Vagina (tissue), 2 donors: ENCODE data around the gene F5. TPM values are rescaled to one million over a fixed set of nuclear protein-coding genes. Genes with fewer than 3 reads are reported as not detected.

Experiments
- DNase-seq, 2 donors: peaks; one replicate each; pipeline ENCODE4 v3.0.0-alpha.2; 2017; ENCODE audit errors: extremely low spot score in 2 of 2
- H3K27ac ChIP-seq: fragments of 200-600 bp; sonication (generic); one replicate; pipeline ENCODE4 v1.5.1; 2019
- H3K27me3 ChIP-seq: fragments of 200-600 bp; sonication (generic); one replicate; pipeline ENCODE4 v1.5.1; 2019
- H3K36me3 ChIP-seq, 2 donors: fragments of 200-600 bp; sonication (generic); one replicate each; pipeline ENCODE4 v1.5.1; 2017 to 2019
- H3K4me1 ChIP-seq: fragments of 200-600 bp; sonication (generic); one replicate; pipeline ENCODE4 v1.5.1; 2019
- H3K4me3 ChIP-seq, 2 donors: fragments of 200-600 bp; sonication (generic); 1 replicate in 1 of 2; 2 replicates in 1 of 2; pipeline ENCODE4 v1.5.1; 2016 to 2019
- H3K9me3 ChIP-seq: fragments of 200-600 bp; sonication (generic); one replicate; pipeline ENCODE4 v1.5.1; 2019
- POLR2A ChIP-seq, 2 donors: fragments of 450-650 bp; IDR thresholded peaks; one replicate each; pipeline ENCODE4 v1.6.1; 2017; ENCODE audit warnings: antibody characterized with exemption in 2 of 2, mild to moderate bottlenecking in 2 of 2, moderate library complexity in 2 of 2
- POLR2AphosphoS5 ChIP-seq, 2 donors: sonication (generic); formaldehyde crosslinking; IDR thresholded peaks; one replicate each; pipeline ENCODE4 v1.9.0; 2017; ENCODE audit warnings: antibody characterized with exemption in 2 of 2, mild to moderate bottlenecking in 2 of 2, low read depth in 1 of 2; ENCODE audit not compliant: insufficient read depth in 1 of 2
- intact Hi-C: fragments of 100-400 bp; cut with DNase I; formaldehyde crosslinking; loops from one replicate; pipeline ENCODE4 v1.15.1; 2023
- total RNA-seq: library from RNA; depleted of rRNA; stranded (reverse); fragments of >200 nt; gene quantifications from one replicate; pipeline ENCODE4 v1.2.3, GENCODE V29; 2016
- TF ChIP-seq, protein P1 (sequence below), 3 experiments: fragments of 450-650 bp in 2 of 3; fragments of 200-600 bp in 1 of 3; sonication (generic) in 1 of 3; IDR thresholded peaks; one replicate each; pipeline ENCODE4 v1.5.1; 2017 to 2019; ENCODE audit warnings: antibody characterized with exemption in 3 of 3, mild to moderate bottlenecking in 2 of 3, moderate library complexity in 2 of 3

Gene F5
- total RNA-seq, 1 donor from 2014 or later = 3.9 TPM

DNA sequence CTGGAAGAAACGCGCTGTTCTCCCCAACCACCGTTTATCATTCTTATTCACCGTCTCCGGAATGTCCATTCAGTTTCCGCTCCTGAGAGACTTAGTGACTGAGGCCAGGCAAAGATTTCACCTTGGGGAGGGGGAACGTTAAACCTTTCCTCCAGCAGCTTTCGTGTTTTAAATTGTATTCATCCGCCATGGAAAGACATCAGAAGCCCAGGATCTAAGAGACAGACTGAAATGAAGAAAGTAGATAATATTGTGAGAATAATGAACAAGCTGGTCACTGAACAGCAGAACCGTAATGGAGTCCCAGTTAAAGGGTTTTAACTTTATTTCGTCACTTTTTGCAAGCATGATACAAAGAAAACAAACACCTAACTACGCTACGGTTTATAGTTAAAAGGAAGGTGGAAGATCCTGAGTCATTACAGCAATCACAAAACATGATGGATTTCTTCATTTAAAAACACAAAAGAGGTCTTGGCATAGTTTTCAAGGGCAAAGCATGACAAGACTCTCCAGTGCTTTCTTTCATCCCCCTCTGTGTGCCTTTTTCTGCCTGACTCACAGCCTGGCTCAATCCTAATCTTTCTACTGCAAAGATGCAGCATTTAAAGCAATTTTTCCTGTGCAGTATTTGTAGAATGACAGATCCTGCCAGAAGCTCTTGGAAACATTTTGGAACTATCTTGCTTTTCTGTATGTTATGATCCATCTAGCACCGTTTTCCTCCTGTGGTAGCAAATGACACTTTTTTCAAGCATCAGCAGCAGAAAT lies 99.8 kb downstream of the F5 start:
- no peak for DNase-seq
- H3K4me1 ChIP-seq = peaks cover 26% of the 10 kb centered on the region
- H3K36me3 ChIP-seq = no peaks in the 10 kb centered on the region
- H3K27ac ChIP-seq = peak overlapping the region; percentile 89
- intact Hi-C loops = no loop called here
- no peaks in the 10 kb centered on the region for H3K9me3 ChIP-seq
- H3K4me3 ChIP-seq = peak overlapping the region; percentile 68 to 89
- H3K27me3 ChIP-seq = no peaks in the 10 kb centered on the region
- TF ChIP-seq POLR2AphosphoS5 (IDR thresholded peaks at IDR 0.05; ENCODE audit: insufficient read depth in 1 of 2, low read depth in 1 of 2) (no peak), POLR2A (IDR thresholded peaks at IDR 0.05) (no peak)
- TF ChIP-seq, protein P1, sequence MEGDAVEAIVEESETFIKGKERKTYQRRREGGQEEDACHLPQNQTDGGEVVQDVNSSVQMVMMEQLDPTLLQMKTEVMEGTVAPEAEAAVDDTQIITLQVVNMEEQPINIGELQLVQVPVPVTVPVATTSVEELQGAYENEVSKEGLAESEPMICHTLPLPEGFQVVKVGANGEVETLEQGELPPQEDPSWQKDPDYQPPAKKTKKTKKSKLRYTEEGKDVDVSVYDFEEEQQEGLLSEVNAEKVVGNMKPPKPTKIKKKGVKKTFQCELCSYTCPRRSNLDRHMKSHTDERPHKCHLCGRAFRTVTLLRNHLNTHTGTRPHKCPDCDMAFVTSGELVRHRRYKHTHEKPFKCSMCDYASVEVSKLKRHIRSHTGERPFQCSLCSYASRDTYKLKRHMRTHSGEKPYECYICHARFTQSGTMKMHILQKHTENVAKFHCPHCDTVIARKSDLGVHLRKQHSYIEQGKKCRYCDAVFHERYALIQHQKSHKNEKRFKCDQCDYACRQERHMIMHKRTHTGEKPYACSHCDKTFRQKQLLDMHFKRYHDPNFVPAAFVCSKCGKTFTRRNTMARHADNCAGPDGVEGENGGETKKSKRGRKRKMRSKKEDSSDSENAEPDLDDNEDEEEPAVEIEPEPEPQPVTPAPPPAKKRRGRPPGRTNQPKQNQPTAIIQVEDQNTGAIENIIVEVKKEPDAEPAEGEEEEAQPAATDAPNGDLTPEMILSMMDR (IDR thresholded peaks at IDR 0.05) = no peak

DNA sequence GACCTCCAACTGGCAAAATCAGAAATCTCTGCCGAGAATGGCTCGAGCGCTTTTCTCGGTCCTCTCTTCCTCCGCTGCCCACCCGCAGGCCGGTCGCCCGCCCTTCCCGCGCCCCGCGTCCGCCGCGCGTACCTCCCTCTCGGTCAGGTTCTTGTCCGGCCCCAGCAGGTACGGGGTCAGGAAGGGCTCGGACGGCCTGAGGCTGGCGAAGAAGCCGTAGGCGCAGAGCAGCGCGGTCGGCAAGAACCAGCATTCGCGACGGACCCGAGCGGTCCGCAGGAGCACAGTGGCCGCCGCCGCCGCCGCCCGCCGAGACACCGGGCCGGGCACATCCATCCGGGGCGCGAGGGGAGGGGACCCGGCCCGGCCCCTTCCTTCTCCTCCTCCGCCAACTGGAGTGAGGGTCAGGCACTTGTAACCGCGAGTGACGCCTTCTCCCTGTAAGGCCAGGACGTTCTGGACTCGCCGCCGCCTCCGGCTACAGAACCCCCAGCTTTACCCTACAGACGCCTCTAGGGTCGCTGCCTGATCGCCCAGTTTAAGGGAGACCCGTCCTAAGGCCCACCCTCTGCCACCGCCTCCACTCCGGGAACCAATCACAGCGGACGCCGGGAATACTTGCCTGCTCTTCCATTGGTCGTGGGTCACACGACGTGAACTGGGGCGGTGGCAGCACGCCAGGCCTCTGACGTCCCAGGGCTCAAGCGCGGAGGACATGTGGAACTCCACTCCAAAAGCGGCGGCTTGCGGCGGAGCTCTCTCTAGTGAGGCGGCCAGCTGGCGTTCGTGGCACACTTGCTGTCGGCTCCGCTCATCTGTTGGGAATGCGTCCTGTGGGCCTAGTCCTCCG lies 100.6 kb downstream of the F5 start, which contains the start of gene SLC19A2:
TSS of gene SLC19A2 (minus strand) at position 514 of the 850 bp plus-strand sequence. CDS start at position 336, 178 bp downstream.
- TF ChIP-seq, protein P1 (IDR thresholded peaks at IDR 0.05) = no peak
- TF ChIP-seq POLR2A (IDR thresholded peaks at IDR 0.05) (peak in 1 of 2 donors; percentile 94), POLR2AphosphoS5 (IDR thresholded peaks at IDR 0.05; ENCODE audit: insufficient read depth in 1 of 2, low read depth in 1 of 2) (peak; percentile 85 to 99)
- intact Hi-C loops = no loop called here
- H3K4me3 ChIP-seq = peak within 1 kb of the TSS; percentile 68 to 89
- H3K4me1 ChIP-seq = peaks cover 30% of the 10 kb centered on the region
- no peaks in the 10 kb centered on the region for H3K9me3 ChIP-seq
- peak; percentile 98 to 100 for DNase-seq
- H3K27ac ChIP-seq = peak within 1 kb of the TSS; percentile 97
- no peaks in the 10 kb centered on the region for H3K36me3 ChIP-seq
- H3K27me3 ChIP-seq = no peaks in the 10 kb centered on the region

- DNase-seq = no peak
- H3K4me1 ChIP-seq = peaks cover 38% of the 10 kb centered on the region
- intact Hi-C loops = no loop called here
- H3K27ac ChIP-seq = peak overlapping the region; percentile 97
- no peaks in the 10 kb centered on the region for H3K36me3 ChIP-seq
- peak overlapping the region; percentile 68 to 89 for H3K4me3 ChIP-seq
- TF ChIP-seq POLR2AphosphoS5 (IDR thresholded peaks at IDR 0.05; ENCODE audit: insufficient read depth in 1 of 2, low read depth in 1 of 2) (no peak), POLR2A (IDR thresholded peaks at IDR 0.05) (no peak)
- TF ChIP-seq, protein P1 (IDR thresholded peaks at IDR 0.05) = no peak
- H3K27me3 ChIP-seq = no peaks in the 10 kb centered on the region
- H3K9me3 ChIP-seq = no peaks in the 10 kb centered on the region
These were observed 101.4 kb downstream of the F5 start for GRCh38 chr1:169484683-169485430.

GRCh38 chr1:169484101-169484500 lies 102.2 kb downstream of the F5 start:
- Histone ChIP-seq H3K27me3 (no peaks in the 10 kb centered on the region), H3K4me1 (peaks cover 43% of the 10 kb centered on the region), H3K27ac (peak overlapping the region; percentile 97), H3K4me3 (peak overlapping the region; percentile 68 to 89), H3K9me3 (no peaks in the 10 kb centered on the region), H3K36me3 (no peaks in the 10 kb centered on the region)
- TF ChIP-seq POLR2AphosphoS5 (IDR thresholded peaks at IDR 0.05; ENCODE audit: insufficient read depth in 1 of 2, low read depth in 1 of 2) (no peak), POLR2A (IDR thresholded peaks at IDR 0.05) (no peak)
- TF ChIP-seq, protein P1 (IDR thresholded peaks at IDR 0.05) = no peak
- DNase-seq = no peak
- intact Hi-C loops = no loop called here
